ENCODE results near the gene FGFRL1. TPM values are rescaled to one million over a fixed set of nuclear protein-coding genes. Genes with fewer than 3 reads are reported as not detected.

Gene FGFRL1
- 49.4 and 62.9 TPM in 2 replicates for total RNA-seq (2014; rRNA removed; shearing (Covaris generic))
- 86.5 and 101 TPM in 2 replicates for polyA plus RNA-seq (2015; cell fraction: cytosol; rRNA removed)
- polyA plus RNA-seq (2015; cell fraction: nucleus; rRNA removed) = 56.2 and 64.1 TPM in 2 replicates

GRCh38 chr4:1011022-1011665, at the start of gene FGFRL1:
Gene FGFRL1, plus strand, starts transcription at chr4:1011626. Its CDS starts 860 bp downstream, at chr4:1012486.
- DNase-seq (ENCODE audit: low read depth) = peak; percentile 51

GRCh38 chr4:962231-963208, 48.9 kb upstream of the FGFRL1 start:
- DNase-seq (ENCODE audit: low read depth) = no peak

GRCh38 chr4:963276-964225, 47.9 kb upstream of the FGFRL1 start:
- no peak for DNase-seq (ENCODE audit: low read depth)

GRCh38 chr4:964346-965025, 46.9 kb upstream of the FGFRL1 start:
- no peak for DNase-seq (ENCODE audit: low read depth)

- DNase-seq (ENCODE audit: low read depth) = no peak
Measured at GRCh38 chr4:965048-965765, 46.2 kb upstream of the FGFRL1 start.

- DNase-seq (ENCODE audit: low read depth) = no peak
Measured at GRCh38 chr4:965766-966134, 45.7 kb upstream of the FGFRL1 start.

- no peak for DNase-seq (ENCODE audit: low read depth)
Measured at GRCh38 chr4:966266-967112, 44.9 kb upstream of the FGFRL1 start.

- DNase-seq (ENCODE audit: low read depth) = no peak
Measured at GRCh38 chr4:967113-968104, 44.0 kb upstream of the FGFRL1 start.

GRCh38 chr4:968221-968620, 43.2 kb upstream of the FGFRL1 start:
- DNase-seq (ENCODE audit: low read depth) = no peak

- DNase-seq (ENCODE audit: low read depth) = no peak
Measured at GRCh38 chr4:968621-969394, 42.6 kb upstream of the FGFRL1 start.

- no peak for DNase-seq (ENCODE audit: low read depth)
Measured at GRCh38 chr4:970046-970745, 41.2 kb upstream of the FGFRL1 start.

GRCh38 chr4:970854-971520, 40.4 kb upstream of the FGFRL1 start:
- DNase-seq (ENCODE audit: low read depth) = no peak

- DNase-seq (ENCODE audit: low read depth) = no peak
Measured at GRCh38 chr4:971666-972500, 39.5 kb upstream of the FGFRL1 start.

GRCh38 chr4:972651-973424, 38.6 kb upstream of the FGFRL1 start:
- DNase-seq (ENCODE audit: low read depth) = no peak

All from HT1080 (cell line).